VCaP (cell line): ENCODE results near the gene ACSM6.

Experiments used
- H3K27ac ChIP-seq: fragments of 450-650 bp; 2 replicates; pipeline ENCODE4 v1.5.1; 2017
- TF ChIP-seq, protein P1 (sequence below): fragments of 450-650 bp; conservative IDR thresholded peaks from 2 replicates; pipeline ENCODE4 v1.5.1; 2017; ENCODE audit warnings: mild to moderate bottlenecking, moderate library complexity

ACSM6 gene

DNA sequence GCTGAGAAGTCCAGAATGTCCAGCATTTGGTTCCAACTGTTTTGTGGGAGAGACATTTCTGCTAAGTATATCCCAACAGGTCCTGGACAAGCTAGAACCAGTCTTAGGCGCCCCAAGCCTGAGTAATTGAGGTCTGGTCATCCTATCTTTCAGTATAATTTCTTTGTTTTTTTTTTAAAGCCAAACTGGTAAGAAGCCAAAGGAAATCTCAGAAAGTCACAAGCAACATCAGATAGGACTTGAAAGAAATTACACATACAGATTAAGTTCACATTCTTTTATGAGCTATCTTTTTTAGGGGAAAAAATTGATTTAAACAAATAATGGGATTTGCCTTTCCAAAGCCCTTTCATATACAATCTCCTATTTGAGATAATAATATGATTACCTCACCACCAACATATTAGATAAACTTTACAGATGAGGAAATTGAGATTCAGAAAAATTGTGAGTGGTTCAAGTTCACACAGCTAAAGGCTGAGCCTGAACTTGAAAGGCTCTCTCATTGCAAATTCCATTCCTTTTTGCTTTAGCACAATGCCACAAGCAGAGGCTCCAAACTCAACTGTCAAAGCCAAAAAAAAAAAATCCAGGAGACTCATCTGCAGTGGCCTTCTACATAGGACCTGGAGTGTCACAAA is 81.8 kb downstream of the ACSM6 start:
- H3K27ac ChIP-seq = no peak overlapping the region
- TF ChIP-seq, protein P1, sequence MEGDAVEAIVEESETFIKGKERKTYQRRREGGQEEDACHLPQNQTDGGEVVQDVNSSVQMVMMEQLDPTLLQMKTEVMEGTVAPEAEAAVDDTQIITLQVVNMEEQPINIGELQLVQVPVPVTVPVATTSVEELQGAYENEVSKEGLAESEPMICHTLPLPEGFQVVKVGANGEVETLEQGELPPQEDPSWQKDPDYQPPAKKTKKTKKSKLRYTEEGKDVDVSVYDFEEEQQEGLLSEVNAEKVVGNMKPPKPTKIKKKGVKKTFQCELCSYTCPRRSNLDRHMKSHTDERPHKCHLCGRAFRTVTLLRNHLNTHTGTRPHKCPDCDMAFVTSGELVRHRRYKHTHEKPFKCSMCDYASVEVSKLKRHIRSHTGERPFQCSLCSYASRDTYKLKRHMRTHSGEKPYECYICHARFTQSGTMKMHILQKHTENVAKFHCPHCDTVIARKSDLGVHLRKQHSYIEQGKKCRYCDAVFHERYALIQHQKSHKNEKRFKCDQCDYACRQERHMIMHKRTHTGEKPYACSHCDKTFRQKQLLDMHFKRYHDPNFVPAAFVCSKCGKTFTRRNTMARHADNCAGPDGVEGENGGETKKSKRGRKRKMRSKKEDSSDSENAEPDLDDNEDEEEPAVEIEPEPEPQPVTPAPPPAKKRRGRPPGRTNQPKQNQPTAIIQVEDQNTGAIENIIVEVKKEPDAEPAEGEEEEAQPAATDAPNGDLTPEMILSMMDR = no peak

DNA sequence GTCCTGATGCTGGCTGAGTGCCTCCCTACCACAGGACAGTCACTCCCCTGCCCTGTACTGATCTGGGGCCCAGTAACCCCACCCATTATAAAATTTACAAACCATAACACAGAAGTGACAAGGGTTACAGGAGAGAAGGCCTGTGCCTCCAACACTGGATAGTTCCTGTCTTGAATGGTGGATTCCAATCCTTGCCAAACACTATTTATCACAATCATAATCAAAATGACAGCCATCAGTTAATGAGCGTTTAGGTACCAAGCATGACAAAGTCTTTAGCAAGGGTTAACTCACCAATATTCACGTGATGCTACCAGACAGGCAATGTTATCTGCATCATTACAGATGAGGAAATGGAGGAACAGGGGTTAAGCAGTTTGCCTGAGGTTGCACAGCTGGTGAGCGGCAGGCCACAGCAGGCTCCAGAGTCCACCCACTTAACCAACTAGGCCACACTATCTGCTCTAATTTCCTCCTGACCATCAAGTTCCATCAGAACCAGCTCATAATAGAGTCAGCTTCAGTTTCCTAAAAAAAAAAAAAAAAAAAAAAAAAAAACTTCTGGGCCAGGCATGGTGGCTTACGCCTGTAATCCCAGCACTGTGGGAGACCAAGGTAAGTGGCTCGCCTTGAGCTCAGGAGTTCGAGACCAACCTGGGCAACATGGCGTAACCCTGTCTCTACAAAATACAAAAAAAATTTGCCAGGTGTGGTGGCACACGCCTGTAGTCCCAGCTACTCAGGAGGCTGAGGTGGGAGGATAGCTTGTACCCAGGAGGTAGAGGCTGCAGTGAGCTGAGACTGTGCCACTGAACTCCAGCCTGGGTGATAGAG is 82.5 kb downstream of the ACSM6 start:
- TF ChIP-seq, protein P1 = no peak
- H3K27ac ChIP-seq = no peak overlapping the region

DNA sequence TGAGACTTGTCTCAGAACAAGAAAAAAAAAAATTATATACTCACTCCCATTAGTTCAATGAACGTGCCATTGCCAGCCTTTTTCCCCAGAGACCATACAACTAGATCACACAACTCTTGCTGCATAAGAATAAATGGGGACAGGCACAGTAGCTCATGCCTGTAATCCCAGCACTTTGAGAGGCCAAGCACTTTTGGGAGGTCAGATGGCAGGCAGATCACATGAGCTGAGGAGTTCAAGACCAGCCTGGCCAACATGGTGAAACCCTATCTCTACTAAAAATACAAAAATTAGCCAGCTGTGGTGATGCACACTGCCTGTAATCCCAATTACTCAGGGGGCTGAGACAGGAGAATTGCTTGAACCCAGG is 83.1 kb downstream of the ACSM6 start:
- H3K27ac ChIP-seq = no peak overlapping the region
- TF ChIP-seq, protein P1 = no peak

DNA sequence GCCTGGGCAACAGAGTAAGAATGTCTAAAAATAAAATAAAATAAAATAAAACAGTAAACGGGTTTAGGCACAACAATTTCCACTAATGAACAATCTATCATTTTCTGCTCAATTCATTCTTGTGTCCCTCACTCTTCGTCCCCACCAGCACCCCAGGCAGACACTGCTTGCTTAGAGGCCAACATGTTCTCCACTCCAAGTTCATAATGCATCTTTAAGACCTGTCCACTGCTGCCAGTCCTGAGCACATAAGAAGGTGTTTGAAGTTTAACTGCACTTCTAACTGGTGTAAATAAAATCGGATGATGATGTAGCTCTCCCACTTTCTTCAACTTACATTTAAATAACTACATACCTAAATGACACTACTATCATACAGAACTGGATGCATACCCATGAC is 83.6 kb downstream of the ACSM6 start:
- TF ChIP-seq, protein P1 = no peak

More for the DNA sequence above, 83.6 kb downstream of the ACSM6 start:
- no peak overlapping the region for H3K27ac ChIP-seq
